ENCODE results near the gene DRGX. TPM values are rescaled to one million over a fixed set of nuclear protein-coding genes. Genes with fewer than 3 reads are reported as not detected.

The DRGX gene
- polyA plus RNA-seq, 1 donor from 2014 or later, result not detected

DNA sequence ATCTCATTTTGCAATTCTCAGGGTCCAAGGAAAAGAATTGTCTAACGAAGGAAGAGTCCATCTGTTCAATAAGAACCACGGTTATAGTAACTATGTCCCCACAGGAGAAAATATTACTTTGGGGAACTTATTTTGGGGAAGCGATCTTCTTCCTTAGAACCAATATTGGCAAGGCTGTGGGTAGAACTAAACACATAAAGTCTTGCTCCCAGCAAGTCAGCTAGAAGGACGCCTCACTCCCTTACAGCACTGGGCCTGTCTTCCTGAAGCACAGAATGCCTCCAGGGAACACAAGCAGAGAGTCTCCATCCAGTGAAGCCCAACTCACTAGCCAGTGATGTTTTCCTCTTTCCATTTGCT, 66.8 kb downstream of the DRGX start:
- Histone ChIP-seq H2AFZ (ENCODE audit: low read depth, low read length) (no peak overlapping the region), H3K27ac (ENCODE audit: low read length) (no peak overlapping the region), H4K20me1 (ENCODE audit: insufficient read depth) (no peaks in the 10 kb centered on the region), H3K4me2 (ENCODE audit: low read length) (no peak overlapping the region), H3K9ac (ENCODE audit: low read length) (no peak overlapping the region), H3K9me2 (ENCODE audit: insufficient read depth, low read length) (no peaks in the 10 kb centered on the region), H3K4me3 (ENCODE audit: low read length) (no peak overlapping the region), H3K9me3 (ENCODE audit: low read length) (no peaks in the 10 kb centered on the region), H3K36me3 (ENCODE audit: insufficient read depth, low read length) (no peaks in the 10 kb centered on the region), H3K79me2 (replicated peaks; ENCODE audit: insufficient read depth, low read length) (no peaks in the 10 kb centered on the region), H3K27me3 (ENCODE audit: insufficient read depth, low read depth, low read length) (no peaks in the 10 kb centered on the region), H3F3A (ENCODE audit: insufficient read depth, low read length, poor library complexity, severe bottlenecking) (no peaks in the 10 kb centered on the region)
- TF ChIP-seq SMC3 (conservative IDR thresholded peaks at IDR 0.05; ENCODE audit: poor library complexity), result no peak

DNA sequence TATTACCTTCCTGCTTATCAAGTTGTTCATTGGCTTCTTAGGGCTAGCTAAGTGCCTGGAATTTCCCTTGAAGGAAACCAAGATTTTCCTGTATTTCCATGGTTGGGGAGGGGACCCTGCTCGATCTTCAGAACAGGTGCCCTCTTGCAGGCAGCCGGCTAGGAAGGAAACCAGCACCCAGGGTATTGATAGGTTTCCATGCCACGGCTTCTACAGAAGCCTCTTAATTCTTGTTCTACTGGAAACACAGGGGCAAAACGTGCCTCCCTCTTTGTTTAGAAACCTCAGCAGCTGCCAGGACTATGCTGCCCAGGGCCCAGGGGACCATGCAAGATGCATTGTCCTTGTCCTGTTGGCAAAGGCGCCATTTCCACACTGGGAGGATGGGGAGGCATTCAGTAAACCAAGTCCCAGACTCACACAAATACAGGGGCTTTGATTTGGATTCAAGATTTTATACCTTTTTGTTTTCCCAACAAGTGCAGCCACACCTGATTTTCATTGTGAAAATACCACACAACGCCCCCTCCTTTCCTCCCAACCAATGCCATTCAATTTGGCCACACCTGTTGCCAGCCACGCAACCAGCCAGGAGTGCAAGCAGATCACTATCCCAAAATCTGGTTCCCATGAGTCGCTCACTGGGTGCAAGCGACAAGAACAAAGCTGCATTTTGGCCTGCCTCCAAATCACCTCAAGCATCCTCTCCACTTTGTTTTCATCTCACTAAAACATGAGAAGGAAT, 67.3 kb downstream of the DRGX start:
- H3K27me3 ChIP-seq (ENCODE audit: insufficient read depth, low read depth, low read length), result no peaks in the 10 kb centered on the region
- no peak overlapping the region for H2AFZ ChIP-seq (ENCODE audit: low read depth, low read length)
- no peak overlapping the region for H3K4me3 ChIP-seq (ENCODE audit: low read length)
- H3K79me2 ChIP-seq (replicated peaks; ENCODE audit: insufficient read depth, low read length), result no peaks in the 10 kb centered on the region
- no peak for TF ChIP-seq TAF1 (IDR thresholded peaks at IDR 0.05; ENCODE audit: low read depth)
- TF ChIP-seq, protein P1, sequence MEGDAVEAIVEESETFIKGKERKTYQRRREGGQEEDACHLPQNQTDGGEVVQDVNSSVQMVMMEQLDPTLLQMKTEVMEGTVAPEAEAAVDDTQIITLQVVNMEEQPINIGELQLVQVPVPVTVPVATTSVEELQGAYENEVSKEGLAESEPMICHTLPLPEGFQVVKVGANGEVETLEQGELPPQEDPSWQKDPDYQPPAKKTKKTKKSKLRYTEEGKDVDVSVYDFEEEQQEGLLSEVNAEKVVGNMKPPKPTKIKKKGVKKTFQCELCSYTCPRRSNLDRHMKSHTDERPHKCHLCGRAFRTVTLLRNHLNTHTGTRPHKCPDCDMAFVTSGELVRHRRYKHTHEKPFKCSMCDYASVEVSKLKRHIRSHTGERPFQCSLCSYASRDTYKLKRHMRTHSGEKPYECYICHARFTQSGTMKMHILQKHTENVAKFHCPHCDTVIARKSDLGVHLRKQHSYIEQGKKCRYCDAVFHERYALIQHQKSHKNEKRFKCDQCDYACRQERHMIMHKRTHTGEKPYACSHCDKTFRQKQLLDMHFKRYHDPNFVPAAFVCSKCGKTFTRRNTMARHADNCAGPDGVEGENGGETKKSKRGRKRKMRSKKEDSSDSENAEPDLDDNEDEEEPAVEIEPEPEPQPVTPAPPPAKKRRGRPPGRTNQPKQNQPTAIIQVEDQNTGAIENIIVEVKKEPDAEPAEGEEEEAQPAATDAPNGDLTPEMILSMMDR (IDR thresholded peaks at IDR 0.05; ENCODE audit: poor library complexity, severe bottlenecking), result no peak
- no peak for TF ChIP-seq SMC3 (conservative IDR thresholded peaks at IDR 0.05; ENCODE audit: poor library complexity)
- TF ChIP-seq, protein P2, sequence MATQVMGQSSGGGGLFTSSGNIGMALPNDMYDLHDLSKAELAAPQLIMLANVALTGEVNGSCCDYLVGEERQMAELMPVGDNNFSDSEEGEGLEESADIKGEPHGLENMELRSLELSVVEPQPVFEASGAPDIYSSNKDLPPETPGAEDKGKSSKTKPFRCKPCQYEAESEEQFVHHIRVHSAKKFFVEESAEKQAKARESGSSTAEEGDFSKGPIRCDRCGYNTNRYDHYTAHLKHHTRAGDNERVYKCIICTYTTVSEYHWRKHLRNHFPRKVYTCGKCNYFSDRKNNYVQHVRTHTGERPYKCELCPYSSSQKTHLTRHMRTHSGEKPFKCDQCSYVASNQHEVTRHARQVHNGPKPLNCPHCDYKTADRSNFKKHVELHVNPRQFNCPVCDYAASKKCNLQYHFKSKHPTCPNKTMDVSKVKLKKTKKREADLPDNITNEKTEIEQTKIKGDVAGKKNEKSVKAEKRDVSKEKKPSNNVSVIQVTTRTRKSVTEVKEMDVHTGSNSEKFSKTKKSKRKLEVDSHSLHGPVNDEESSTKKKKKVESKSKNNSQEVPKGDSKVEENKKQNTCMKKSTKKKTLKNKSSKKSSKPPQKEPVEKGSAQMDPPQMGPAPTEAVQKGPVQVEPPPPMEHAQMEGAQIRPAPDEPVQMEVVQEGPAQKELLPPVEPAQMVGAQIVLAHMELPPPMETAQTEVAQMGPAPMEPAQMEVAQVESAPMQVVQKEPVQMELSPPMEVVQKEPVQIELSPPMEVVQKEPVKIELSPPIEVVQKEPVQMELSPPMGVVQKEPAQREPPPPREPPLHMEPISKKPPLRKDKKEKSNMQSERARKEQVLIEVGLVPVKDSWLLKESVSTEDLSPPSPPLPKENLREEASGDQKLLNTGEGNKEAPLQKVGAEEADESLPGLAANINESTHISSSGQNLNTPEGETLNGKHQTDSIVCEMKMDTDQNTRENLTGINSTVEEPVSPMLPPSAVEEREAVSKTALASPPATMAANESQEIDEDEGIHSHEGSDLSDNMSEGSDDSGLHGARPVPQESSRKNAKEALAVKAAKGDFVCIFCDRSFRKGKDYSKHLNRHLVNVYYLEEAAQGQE (IDR thresholded peaks at IDR 0.05; ENCODE audit: borderline replicate concordance), result no peak
- no peak for TF ChIP-seq MXI1 (conservative IDR thresholded peaks at IDR 0.05; ENCODE audit: poor library complexity, severe bottlenecking)
- TF ChIP-seq EZH2 (IDR thresholded peaks at IDR 0.05; ENCODE audit: borderline replicate concordance, insufficient read depth, low read length, poor library complexity, severe bottlenecking), result no peak
- TF ChIP-seq EP300 (conservative IDR thresholded peaks at IDR 0.05; ENCODE audit: poor library complexity, severe bottlenecking), result no peak
- TF ChIP-seq POLR2AphosphoS5 (IDR thresholded peaks at IDR 0.05), result no peak
- TF ChIP-seq RAD21 (conservative IDR thresholded peaks at IDR 0.05), result no peak
- H3K9me3 ChIP-seq (ENCODE audit: low read length), result no peaks in the 10 kb centered on the region
- no peaks in the 10 kb centered on the region for H3K9me2 ChIP-seq (ENCODE audit: insufficient read depth, low read length)
- no peaks in the 10 kb centered on the region for H3K36me3 ChIP-seq (ENCODE audit: insufficient read depth, low read length)
- H3K9ac ChIP-seq (ENCODE audit: low read length), result no peak overlapping the region
- no peaks in the 10 kb centered on the region for H4K20me1 ChIP-seq (ENCODE audit: insufficient read depth)
- no peak overlapping the region for H3K4me2 ChIP-seq (ENCODE audit: low read length)
- H3K27ac ChIP-seq (ENCODE audit: low read length), result no peak overlapping the region
- no peaks in the 10 kb centered on the region for H3F3A ChIP-seq (ENCODE audit: insufficient read depth, low read length, poor library complexity, severe bottlenecking)
